Endothelial cell (in vitro differentiated cells): ENCODE measurements around the gene MUSK. TPM values are rescaled to one million over a fixed set of nuclear protein-coding genes. Genes with fewer than 3 reads are reported as not detected.

Experiments used
- DNase-seq: peaks from one replicate; pipeline ENCODE4 v3.0.0; 2021; ENCODE audit warnings: low spot score
- H3K27ac Mint-ChIP-seq: one replicate; pipeline ENCODE4 v1.8.0; 2021; ENCODE audit warnings: mixed read lengths, inconsistent platforms; ENCODE audit not compliant: unreplicated experiment
- H3K27me3 Mint-ChIP-seq: one replicate; pipeline ENCODE4 v1.8.0; 2021; ENCODE audit warnings: mild to moderate bottlenecking, moderate library complexity, mixed read lengths, inconsistent platforms; ENCODE audit not compliant: unreplicated experiment
- H3K36me3 Mint-ChIP-seq: one replicate; pipeline ENCODE4 v1.8.0; 2021; ENCODE audit warnings: mild to moderate bottlenecking, low read depth, mixed read lengths, inconsistent platforms; ENCODE audit not compliant: unreplicated experiment
- H3K4me1 Mint-ChIP-seq: one replicate; pipeline ENCODE4 v1.8.0; 2021; ENCODE audit warnings: mild to moderate bottlenecking, mixed read lengths, inconsistent platforms; ENCODE audit not compliant: unreplicated experiment
- H3K4me3 Mint-ChIP-seq: one replicate; pipeline ENCODE4 v1.8.0; 2021; ENCODE audit warnings: mild to moderate bottlenecking, mixed read lengths, inconsistent platforms; ENCODE audit not compliant: unreplicated experiment
- H3K9me3 Mint-ChIP-seq: one replicate; pipeline ENCODE4 v1.8.0; 2021; ENCODE audit warnings: mixed read lengths, inconsistent platforms; ENCODE audit not compliant: unreplicated experiment
- total RNA-seq: library from RNA; stranded (reverse); fragmentation: NEBNext Ultra II Directional; extraction: Animal tissue kit (Norgen Biotek cat#: 25700); gene quantifications from one replicate; pipeline ENCODE4 v1.2.1, GENCODE V29; 2021; ENCODE audit not compliant: unreplicated experiment
- TF ChIP-seq, protein P1 (sequence below): fragments of 200-600 bp; sonication (generic); IDR thresholded peaks from one replicate; pipeline ENCODE4 v1.5.0; 2021; ENCODE audit warnings: antibody characterized with exemption; ENCODE audit not compliant: unreplicated experiment

MUSK gene
- total RNA-seq, 1 donor from 2014 or later, result not detected

DNA sequence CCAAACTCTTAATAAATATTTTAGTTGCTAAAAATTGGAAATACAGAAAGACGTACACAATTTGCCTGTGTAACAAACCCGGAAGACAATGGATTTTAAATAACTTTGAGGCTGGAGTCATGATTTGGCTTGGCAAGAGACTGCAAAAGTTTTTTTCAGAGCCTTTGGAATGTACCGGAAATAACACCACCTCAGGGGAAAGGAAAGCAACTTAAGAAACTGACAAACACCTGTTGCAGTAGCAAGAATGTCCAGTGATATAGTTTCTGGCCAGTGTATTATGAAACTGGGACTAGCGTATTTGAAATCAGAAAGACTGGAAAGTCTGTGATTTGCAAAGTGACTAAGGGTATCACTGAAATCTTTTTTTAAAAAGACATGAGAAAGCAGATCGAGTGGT lies 842 bp downstream of the MUSK start:
- Mint-ChIP-seq H3K27me3 (no peaks in the 10 kb centered on the region), H3K9me3 (no peaks in the 10 kb centered on the region), H3K36me3 (no peaks in the 10 kb centered on the region), H3K4me1 (no peaks in the 10 kb centered on the region), H3K4me3 (no peak overlapping the region), H3K27ac (no peak overlapping the region)
- TF ChIP-seq, protein P1, sequence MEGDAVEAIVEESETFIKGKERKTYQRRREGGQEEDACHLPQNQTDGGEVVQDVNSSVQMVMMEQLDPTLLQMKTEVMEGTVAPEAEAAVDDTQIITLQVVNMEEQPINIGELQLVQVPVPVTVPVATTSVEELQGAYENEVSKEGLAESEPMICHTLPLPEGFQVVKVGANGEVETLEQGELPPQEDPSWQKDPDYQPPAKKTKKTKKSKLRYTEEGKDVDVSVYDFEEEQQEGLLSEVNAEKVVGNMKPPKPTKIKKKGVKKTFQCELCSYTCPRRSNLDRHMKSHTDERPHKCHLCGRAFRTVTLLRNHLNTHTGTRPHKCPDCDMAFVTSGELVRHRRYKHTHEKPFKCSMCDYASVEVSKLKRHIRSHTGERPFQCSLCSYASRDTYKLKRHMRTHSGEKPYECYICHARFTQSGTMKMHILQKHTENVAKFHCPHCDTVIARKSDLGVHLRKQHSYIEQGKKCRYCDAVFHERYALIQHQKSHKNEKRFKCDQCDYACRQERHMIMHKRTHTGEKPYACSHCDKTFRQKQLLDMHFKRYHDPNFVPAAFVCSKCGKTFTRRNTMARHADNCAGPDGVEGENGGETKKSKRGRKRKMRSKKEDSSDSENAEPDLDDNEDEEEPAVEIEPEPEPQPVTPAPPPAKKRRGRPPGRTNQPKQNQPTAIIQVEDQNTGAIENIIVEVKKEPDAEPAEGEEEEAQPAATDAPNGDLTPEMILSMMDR, result no peak
- DNase-seq, result no peak

DNA sequence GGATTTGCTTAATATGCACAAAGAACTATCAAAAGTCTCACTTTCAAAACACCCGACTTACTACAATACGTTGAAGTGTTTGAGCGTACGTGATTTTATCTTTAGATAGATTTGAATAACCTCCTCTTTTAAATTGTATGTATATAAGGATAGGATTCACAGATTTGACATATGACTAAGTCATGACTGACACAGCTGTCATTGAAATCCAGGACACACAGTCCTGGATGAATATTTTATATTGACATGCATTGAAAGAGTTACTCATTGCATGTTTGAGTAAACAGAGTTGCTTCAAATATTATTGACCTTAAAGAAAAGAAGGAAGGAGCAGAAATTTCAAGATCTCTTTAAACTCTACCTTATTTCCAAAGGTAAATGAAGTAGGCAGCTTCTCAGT lies 3.3 kb downstream of the MUSK start:
- Mint-ChIP-seq H3K36me3 (no peaks in the 10 kb centered on the region), H3K4me3 (no peak overlapping the region), H3K4me1 (no peaks in the 10 kb centered on the region), H3K27ac (no peak overlapping the region), H3K9me3 (no peaks in the 10 kb centered on the region), H3K27me3 (no peaks in the 10 kb centered on the region)
- TF ChIP-seq, protein P1, result no peak
- no peak for DNase-seq

DNA sequence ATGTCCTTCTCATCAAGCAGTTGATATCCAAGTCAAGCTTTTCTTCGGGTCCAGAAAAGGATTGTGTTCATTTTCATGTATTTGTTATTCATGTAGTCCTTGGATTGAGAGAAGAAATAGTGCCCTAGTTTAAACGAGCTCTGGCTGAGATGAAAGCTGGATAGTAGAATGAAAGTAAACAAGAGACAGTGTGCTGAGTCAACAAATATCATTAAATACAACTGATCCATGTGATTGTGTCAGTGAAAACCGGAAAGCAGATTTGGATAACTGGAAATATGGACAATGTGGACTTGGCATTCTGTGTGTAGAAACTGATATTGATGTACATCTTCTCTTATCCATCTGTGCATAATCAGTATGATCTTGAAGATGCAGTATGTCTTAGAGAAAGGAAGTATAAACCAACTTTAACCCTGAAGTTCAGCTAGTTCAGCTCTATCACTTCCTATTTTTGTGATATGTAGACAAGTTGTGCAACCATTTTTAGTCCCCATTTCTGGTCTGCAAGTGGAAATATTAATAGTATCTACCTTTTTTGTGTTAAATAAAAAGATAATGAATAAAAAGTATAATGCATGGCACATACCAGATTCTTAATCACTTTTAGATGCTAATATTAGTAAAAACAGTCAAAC lies 4.4 kb downstream of the MUSK start:
- no peaks in the 10 kb centered on the region for H3K36me3 Mint-ChIP-seq
- TF ChIP-seq, protein P1, result no peak
- H3K27me3 Mint-ChIP-seq, result no peaks in the 10 kb centered on the region
- H3K27ac Mint-ChIP-seq, result no peak overlapping the region
- no peak for DNase-seq
- H3K4me3 Mint-ChIP-seq, result no peak overlapping the region
- H3K4me1 Mint-ChIP-seq, result no peaks in the 10 kb centered on the region
- no peaks in the 10 kb centered on the region for H3K9me3 Mint-ChIP-seq

DNA sequence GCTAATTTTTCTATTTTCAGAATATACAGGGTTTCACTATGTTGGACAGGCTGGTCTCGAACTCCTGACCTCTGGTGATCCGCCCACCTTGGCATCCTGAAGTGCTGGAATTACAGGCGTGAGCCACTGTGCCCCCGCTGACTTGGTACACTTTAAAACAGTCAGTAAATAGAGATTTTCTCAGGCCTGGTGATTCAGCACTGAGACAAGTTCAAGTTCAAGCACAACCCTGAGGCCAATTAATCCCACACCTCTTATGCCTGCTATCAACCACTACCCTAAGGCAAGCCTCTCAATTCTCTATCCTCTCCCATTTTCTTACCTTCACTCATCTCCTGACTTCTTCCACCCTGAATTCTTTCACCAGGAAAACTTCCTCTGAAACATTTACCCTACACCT lies 18.9 kb downstream of the MUSK start:
- H3K27me3 Mint-ChIP-seq, result peaks cover 3% of the 10 kb centered on the region
- no peak for DNase-seq
- no peak overlapping the region for H3K27ac Mint-ChIP-seq

DNA sequence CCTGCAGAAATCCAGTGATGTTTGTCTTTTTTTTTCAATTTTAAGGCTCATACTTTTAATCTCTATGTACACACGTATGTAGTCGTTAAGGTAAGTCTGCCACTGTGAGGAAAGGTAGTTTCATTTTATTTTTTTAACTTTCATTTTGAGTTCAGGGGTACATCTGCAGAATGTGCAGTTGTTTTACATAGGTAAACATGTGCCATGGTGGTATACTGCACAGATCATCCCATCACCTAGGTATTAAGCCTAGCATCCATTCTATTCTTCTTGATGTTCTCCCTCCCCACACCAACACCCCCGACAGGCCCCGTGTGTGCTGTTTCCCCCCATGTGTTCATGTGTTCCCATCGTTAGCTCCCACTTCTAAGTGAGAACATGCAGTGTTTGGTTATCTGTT lies 19.7 kb downstream of the MUSK start:
- TF ChIP-seq, protein P1, result no peak
- peaks cover 3% of the 10 kb centered on the region for H3K27me3 Mint-ChIP-seq
- H3K4me1 Mint-ChIP-seq, result no peaks in the 10 kb centered on the region
- H3K9me3 Mint-ChIP-seq, result no peaks in the 10 kb centered on the region
- no peak overlapping the region for H3K27ac Mint-ChIP-seq
- H3K4me3 Mint-ChIP-seq, result no peak overlapping the region
- H3K36me3 Mint-ChIP-seq, result no peaks in the 10 kb centered on the region
- DNase-seq, result no peak

More for the DNA sequence above, 18.9 kb downstream of the MUSK start:
- no peak overlapping the region for H3K4me3 Mint-ChIP-seq
- no peaks in the 10 kb centered on the region for H3K4me1 Mint-ChIP-seq
- TF ChIP-seq, protein P1, result no peak
- H3K36me3 Mint-ChIP-seq, result no peaks in the 10 kb centered on the region
- no peaks in the 10 kb centered on the region for H3K9me3 Mint-ChIP-seq
